Measurements from ENCODE around the gene CHSY1. TPM values are rescaled to one million over a fixed set of nuclear protein-coding genes. Genes with fewer than 3 reads are reported as not detected.
A peak's percentile ranks its signal among the peaks of the same experiment; 100 is the strongest.
"Not testable (repeated sequence)": the region's sequence is repeated elsewhere in the genome, so short reads cannot be mapped to it uniquely, and the experiment has no call there.

CHSY1 gene
- total RNA-seq, 1 experiment from 2014 or later = 11.4 TPM

DNA sequence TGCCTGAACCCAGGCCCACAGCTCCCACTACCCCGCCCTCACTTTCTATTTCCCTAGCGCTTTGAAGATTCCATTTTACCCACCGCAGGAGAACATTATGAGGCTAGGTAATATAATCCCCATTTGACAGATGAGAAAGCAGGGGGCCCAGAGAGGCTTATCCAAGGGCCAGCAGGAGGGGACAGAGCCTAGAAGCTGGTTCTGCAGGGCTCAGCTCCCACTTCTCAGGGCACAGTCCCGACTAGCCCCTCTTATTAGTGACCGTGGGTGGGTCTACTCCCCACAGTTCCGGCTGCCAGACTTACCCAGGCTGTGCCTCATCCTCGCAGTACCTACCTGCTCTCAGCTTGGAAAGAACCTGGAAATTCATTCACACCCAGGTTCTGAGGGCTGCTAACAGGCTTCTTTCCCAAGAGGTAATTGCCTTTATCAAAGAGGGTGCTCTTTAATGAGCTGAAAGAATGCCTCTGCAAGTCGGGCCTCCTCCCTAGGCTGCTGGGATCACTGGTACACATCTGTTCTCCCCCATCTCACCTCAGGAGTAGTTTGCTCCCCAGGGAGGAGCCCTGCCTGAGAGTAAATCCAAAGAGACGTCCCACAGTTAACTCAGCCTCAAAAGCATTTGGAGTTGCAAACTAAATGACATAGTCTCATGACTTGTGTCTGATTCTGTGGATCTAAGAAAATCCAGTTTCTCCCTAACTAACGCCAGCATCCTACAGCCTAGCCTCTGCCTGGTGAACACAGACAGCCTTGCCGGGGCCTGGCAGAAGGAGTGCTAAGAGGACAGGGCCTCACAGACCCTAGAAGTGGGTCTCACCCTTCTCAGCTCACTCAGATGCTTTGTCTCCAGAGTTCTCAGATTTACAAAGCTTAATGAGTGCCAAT is 125.0 kb downstream of the CHSY1 start:
- Histone ChIP-seq H3K27me3 (ENCODE audit: low read length) (no peaks in the 10 kb centered on the region), H3K36me3 (ENCODE audit: insufficient read depth, low read length) (no peaks in the 10 kb centered on the region), H3K4me1 (ENCODE audit: low read length) (peaks cover 45% of the 10 kb centered on the region), H3K9me2 (replicated peaks; ENCODE audit: insufficient read depth, low read length) (no peaks in the 10 kb centered on the region), H3K79me2 (ENCODE audit: low read length) (no peaks in the 10 kb centered on the region), H3K9ac (ENCODE audit: low read length) (peak overlapping the region; percentile 68), H3K9me3 (ENCODE audit: low read length) (no peaks in the 10 kb centered on the region), H4K20me1 (ENCODE audit: insufficient read depth, low read depth, low read length) (no peaks in the 10 kb centered on the region), H3K4me3 (ENCODE audit: low read length) (peak overlapping the region; percentile 58), H3K4me2 (ENCODE audit: low read depth, low read length, poor library complexity, severe bottlenecking) (peak overlapping the region; percentile 67), H3K27ac (ENCODE audit: low read length) (peak overlapping the region; percentile 86), H2AFZ (ENCODE audit: low read length) (peak overlapping the region; percentile 61; the same call in 1 of the 2 replicates)
- DNase-seq = no peak

DNA sequence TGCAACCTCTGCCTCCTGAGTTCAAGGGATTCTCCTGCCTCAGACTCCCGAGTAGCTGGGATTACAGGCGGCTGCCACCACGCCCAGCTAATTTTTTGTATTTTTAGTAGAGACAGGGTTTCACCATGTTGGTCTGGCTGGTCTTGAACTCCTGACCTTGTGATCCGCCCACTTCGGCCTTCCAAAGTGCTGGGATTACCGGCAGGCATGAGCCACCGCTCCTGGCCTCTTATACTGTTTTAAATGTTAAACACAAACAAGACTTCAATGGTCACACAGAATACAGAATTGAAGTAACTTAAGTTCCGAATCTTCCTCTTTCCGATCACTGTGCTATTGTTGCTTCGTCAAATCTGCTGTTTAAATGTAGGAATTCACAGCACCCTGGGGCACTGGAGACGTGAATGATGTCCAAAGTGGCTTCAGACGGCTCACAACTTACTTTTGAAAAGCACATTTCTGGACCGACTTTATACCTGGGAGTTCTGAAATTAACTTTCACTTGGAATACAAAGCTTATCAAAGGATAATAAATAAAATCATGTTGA is 125.9 kb downstream of the CHSY1 start:
- H4K20me1 ChIP-seq (ENCODE audit: insufficient read depth, low read depth, low read length); H2AFZ ChIP-seq (ENCODE audit: low read length); H3K79me2 ChIP-seq (ENCODE audit: low read length); H3K9ac ChIP-seq (ENCODE audit: low read length); DNase-seq; H3K4me3 ChIP-seq (ENCODE audit: low read length); H3K9me3 ChIP-seq (ENCODE audit: low read length); H3K36me3 ChIP-seq (ENCODE audit: insufficient read depth, low read length); H3K27me3 ChIP-seq (ENCODE audit: low read length); H3K27ac ChIP-seq (ENCODE audit: low read length); H3K9me2 ChIP-seq (replicated peaks; ENCODE audit: insufficient read depth, low read length); H3K4me2 ChIP-seq (ENCODE audit: low read depth, low read length, poor library complexity, severe bottlenecking): not testable (repeated sequence)
- H3K4me1 ChIP-seq (ENCODE audit: low read length) = peaks cover 54% of the 10 kb centered on the region

Other genes with a start within 250 kb of the CHSY1 start
- 14.9 and 27.2 TPM in 2 replicates for gene SELENOS, start 25.4 kb upstream of the CHSY1 start, total RNA-seq (2014; rRNA removed; shearing (Covaris generic); ENCODE audit: low replicate concordance)
- gene SNRPA1, start 43.2 kb upstream of the CHSY1 start, total RNA-seq (2014; rRNA removed; shearing (Covaris generic); ENCODE audit: low replicate concordance) = 52.3 and 53.4 TPM in 2 replicates
- 0.19 TPM in 1 of 2 replicates, not detected in the other for gene PCSK6, start 237.7 kb upstream of the CHSY1 start, total RNA-seq (2014; rRNA removed; shearing (Covaris generic); ENCODE audit: low replicate concordance)

Measured in Karpas-422 (cell line).